ENCODE measurements around the gene CTBP1. TPM values are rescaled to one million over a fixed set of nuclear protein-coding genes. Genes with fewer than 3 reads are reported as not detected.

CTBP1 gene
- total and polyA plus RNA-seq, 2 experiments from 2014 or later: 74.0 to 192 TPM

DNA sequence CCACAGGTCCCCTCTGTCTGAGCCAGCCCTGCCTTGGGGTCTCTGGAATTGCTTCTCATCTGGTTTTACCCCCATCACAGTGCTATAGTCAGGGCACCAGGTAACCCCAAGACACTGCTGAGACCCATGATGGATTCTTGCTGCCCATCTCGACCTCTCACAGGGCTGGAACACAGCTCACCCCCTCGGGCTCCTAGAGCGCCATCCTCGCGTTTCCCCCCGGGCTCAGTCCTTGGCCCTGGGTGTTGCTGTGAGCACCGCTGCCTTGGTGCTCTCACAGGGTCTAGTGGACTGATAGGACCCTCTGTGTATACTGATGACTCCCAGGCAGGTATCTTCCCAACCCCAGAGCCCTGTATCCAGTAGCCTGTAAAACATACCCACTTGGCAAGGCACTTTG lies 49.5 kb upstream of the CTBP1 start (continued):
- TF ChIP-seq, protein P1, sequence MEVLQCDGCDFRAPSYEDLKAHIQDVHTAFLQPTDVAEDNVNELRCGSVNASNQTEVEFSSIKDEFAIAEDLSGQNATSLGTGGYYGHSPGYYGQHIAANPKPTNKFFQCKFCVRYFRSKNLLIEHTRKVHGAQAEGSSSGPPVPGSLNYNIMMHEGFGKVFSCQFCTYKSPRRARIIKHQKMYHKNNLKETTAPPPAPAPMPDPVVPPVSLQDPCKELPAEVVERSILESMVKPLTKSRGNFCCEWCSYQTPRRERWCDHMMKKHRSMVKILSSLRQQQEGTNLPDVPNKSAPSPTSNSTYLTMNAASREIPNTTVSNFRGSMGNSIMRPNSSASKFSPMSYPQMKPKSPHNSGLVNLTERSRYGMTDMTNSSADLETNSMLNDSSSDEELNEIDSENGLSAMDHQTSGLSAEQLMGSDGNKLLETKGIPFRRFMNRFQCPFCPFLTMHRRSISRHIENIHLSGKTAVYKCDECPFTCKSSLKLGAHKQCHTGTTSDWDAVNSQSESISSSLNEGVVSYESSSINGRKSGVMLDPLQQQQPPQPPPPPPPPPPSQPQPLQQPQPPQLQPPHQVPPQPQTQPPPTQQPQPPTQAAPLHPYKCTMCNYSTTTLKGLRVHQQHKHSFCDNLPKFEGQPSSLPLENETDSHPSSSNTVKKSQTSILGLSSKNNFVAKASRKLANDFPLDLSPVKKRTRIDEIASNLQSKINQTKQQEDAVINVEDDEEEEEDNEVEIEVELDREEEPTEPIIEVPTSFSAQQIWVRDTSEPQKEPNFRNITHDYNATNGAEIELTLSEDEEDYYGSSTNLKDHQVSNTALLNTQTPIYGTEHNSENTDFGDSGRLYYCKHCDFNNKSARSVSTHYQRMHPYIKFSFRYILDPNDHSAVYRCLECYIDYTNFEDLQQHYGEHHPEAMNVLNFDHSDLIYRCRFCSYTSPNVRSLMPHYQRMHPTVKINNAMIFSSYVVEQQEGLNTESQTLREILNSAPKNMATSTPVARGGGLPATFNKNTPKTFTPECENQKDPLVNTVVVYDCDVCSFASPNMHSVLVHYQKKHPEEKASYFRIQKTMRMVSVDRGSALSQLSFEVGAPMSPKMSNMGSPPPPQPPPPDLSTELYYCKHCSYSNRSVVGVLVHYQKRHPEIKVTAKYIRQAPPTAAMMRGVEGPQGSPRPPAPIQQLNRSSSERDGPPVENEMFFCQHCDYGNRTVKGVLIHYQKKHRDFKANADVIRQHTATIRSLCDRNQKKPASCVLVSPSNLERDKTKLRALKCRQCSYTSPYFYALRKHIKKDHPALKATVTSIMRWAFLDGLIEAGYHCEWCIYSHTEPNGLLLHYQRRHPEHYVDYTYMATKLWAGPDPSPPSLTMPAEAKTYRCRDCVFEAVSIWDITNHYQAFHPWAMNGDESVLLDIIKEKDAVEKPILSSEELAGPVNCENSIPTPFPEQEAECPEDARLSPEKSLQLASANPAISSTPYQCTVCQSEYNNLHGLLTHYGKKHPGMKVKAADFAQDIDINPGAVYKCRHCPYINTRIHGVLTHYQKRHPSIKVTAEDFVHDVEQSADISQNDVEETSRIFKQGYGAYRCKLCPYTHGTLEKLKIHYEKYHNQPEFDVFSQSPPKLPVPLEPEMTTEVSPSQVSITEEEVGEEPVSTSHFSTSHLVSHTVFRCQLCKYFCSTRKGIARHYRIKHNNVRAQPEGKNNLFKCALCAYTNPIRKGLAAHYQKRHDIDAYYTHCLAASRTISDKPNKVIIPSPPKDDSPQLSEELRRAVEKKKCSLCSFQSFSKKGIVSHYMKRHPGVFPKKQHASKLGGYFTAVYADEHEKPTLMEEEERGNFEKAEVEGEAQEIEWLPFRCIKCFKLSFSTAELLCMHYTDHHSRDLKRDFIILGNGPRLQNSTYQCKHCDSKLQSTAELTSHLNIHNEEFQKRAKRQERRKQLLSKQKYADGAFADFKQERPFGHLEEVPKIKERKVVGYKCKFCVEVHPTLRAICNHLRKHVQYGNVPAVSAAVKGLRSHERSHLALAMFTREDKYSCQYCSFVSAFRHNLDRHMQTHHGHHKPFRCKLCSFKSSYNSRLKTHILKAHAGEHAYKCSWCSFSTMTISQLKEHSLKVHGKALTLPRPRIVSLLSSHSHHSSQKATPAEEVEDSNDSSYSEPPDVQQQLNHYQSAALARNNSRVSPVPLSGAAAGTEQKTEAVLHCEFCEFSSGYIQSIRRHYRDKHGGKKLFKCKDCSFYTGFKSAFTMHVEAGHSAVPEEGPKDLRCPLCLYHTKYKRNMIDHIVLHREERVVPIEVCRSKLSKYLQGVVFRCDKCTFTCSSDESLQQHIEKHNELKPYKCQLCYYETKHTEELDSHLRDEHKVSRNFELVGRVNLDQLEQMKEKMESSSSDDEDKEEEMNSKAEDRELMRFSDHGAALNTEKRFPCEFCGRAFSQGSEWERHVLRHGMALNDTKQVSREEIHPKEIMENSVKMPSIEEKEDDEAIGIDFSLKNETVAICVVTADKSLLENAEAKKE (CRISPR knock-in tag; IDR thresholded peaks at IDR 0.05): no peak
- no peak for TF ChIP-seq CREB1 (CRISPR knock-in tag; IDR thresholded peaks at IDR 0.05; ENCODE audit: low read depth)
- TF ChIP-seq, protein P2, sequence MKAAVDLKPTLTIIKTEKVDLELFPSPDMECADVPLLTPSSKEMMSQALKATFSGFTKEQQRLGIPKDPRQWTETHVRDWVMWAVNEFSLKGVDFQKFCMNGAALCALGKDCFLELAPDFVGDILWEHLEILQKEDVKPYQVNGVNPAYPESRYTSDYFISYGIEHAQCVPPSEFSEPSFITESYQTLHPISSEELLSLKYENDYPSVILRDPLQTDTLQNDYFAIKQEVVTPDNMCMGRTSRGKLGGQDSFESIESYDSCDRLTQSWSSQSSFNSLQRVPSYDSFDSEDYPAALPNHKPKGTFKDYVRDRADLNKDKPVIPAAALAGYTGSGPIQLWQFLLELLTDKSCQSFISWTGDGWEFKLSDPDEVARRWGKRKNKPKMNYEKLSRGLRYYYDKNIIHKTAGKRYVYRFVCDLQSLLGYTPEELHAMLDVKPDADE (IDR thresholded peaks at IDR 0.05): no peak
- TF ChIP-seq EZH2phosphoT487 (IDR thresholded peaks at IDR 0.05; ENCODE audit: unreplicated experiment): no peak

DNA sequence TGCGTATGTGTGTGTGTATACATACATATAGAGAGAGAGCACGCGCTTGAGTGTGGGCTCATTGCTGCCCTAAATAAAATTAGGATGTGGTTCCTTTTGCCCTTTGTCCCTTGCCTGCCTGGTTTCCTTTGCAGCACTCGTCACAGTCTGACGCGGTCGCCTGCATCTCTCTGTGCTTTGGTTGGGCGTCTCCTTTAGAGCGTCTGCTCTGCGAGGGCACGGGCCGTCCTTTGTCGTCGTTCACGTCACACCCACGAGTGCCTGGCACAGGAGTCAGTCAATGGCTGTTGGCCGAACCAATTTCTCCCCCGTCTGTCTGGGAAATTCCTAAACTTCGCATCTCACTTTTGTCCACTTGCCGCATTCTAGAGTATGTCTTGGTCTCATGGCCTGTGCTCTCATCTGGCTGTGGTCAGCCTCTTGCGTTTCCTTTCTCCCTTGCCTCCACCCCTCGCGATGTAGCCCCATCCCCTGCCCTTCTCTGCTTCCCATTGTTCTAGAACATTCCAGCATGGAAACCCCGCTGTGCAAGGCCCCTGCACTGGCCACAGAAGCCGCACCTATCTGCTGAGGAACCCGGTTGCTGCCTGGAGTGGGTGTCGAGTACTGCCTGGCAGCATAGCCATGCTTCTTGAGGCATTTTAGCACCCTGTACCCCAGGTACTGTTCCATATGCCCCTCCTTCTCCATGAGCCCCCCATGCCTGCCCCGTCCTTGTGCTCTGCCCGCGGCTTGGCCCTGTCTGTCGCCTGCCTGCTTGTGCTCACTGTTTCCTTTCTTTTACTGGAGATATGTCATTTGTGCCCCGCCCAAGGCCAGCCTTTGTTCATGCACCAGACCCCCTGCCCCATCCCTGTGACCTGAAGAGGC lies 48.8 kb upstream of the CTBP1 start:
- Histone ChIP-seq H3K36me3 (ENCODE audit: insufficient read depth) (no peaks in the 10 kb centered on the region), H3K4me2 (no peak overlapping the region), H3K79me2 (replicated peaks; ENCODE audit: insufficient read depth) (peaks cover 92% of the 10 kb centered on the region), H3K4me3 (no peak overlapping the region), H2AFZ (no peak overlapping the region), H3K4me1 (ENCODE audit: insufficient read depth) (peaks cover 11% of the 10 kb centered on the region), H4K20me1 (replicated peaks; ENCODE audit: insufficient read depth) (peaks cover 42% of the 10 kb centered on the region), H3K27me3 (ENCODE audit: insufficient read depth) (no peaks in the 10 kb centered on the region), H3K9me2 (ENCODE audit: insufficient read depth) (no peaks in the 10 kb centered on the region), H3K27ac (ENCODE audit: low read depth) (peak overlapping the region; percentile 63; the same call in 1 of the 2 replicates), H3F3A (replicated peaks; ENCODE audit: low read depth) (no peaks in the 10 kb centered on the region)
- peak; percentile 67 for ATAC-seq
- H3K27ac Mint-ChIP-seq: peak overlapping the region; percentile 80
- peak; percentile 65 for DNase-seq (ENCODE audit: low spot score)
- peaks cover 28% of the 10 kb centered on the region for H3K36me3 Mint-ChIP-seq (ENCODE audit: low read depth)
- peak overlapping the region; percentile 10; the same call in 1 of the 3 replicates for H3K4me3 Mint-ChIP-seq
- peaks cover 38% of the 10 kb centered on the region for H3K4me1 Mint-ChIP-seq
- H3K27me3 Mint-ChIP-seq (ENCODE audit: insufficient read depth, low read depth, poor library complexity): peaks cover 9% of the 10 kb centered on the region
- H3K9me3 Mint-ChIP-seq: no peaks in the 10 kb centered on the region
- no peak for TF ChIP-seq CREB1 (CRISPR knock-in tag; IDR thresholded peaks at IDR 0.05; ENCODE audit: low read depth)
- TF ChIP-seq, protein P1 (CRISPR knock-in tag; IDR thresholded peaks at IDR 0.05): no peak
- TF ChIP-seq, protein P2 (IDR thresholded peaks at IDR 0.05): no peak
- no peak for TF ChIP-seq EZH2phosphoT487 (IDR thresholded peaks at IDR 0.05; ENCODE audit: unreplicated experiment)

All from GM23338 (cell line).